GM18507 (cell line): Measurements from ENCODE around the gene PPBP.
"Not testable (repeated sequence)": the region's sequence is repeated elsewhere in the genome, so short reads cannot be mapped to it uniquely, and the experiment has no call there.

Source experiments
- DNase-seq: peaks from one replicate; pipeline ENCODE4 v3.0.0; 2011; ENCODE audit warnings: low read depth; ENCODE audit not compliant: insufficient read length; ENCODE audit errors: extremely low spot score
- FAIRE-seq: peaks from 2 replicates; lab custom pipeline; 2011; peaks lifted over from hg19 to GRCh38; lab: Jason Lieb, UNC

The PPBP gene

GRCh38 chr4:73959041-73959440 is 28.9 kb downstream of the PPBP start:
- not testable (repeated sequence) for FAIRE-seq, DNase-seq

GRCh38 chr4:73952352-73952751 is 35.6 kb downstream of the PPBP start:
- FAIRE-seq (no peak), DNase-seq (no peak)

DNA sequence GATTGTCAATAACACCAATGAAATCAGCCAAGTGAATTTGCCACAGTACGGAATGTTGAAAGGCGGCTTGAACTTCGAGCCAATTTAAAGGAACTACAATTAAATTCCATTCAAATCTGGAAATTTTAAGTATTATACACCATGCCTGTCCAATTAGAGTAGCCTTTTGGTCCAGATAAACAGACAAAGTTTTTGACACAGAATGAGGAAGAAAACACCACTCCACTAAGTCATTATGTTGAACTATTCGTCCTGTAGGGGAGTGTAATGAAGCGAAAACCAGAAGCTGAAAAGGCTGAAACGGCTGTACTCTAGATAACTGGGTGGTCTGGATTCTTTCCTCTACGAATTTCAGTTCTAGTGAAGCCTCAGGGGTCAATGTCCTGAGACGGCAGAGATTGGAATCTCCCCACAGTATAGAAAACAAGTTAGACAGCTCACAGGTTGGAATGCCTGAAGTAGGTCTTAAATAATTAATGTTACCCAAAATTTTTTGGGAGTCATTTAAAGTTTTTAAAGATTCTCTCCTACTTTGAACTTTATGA is 37.5 kb downstream of the PPBP start:
- not testable (repeated sequence) for DNase-seq, FAIRE-seq

- FAIRE-seq: no peak
Observed at GRCh38 chr4:73948990-73949706, 38.8 kb downstream of the PPBP start.

DNA sequence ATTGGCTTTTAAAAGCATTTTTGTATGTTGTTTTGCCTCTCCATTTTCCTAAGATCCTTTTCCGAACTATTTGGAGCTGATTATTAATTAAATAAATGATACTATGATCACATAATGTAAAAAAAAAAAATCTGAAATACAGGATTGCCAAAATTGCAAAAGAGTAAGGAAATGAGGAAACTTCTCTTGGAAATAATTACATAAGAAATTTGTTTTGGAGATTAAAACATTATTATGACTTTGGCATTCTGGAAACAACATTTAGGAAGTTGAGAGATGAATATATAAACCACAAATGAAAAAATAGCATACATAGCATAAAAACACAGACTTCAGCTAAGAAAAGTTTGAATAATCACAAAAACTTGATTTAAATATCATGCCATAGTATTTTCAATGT is 39.7 kb downstream of the PPBP start:
- DNase-seq (no peak), FAIRE-seq (no peak)

More at GRCh38 chr4:73948990-73949706, 38.8 kb downstream of the PPBP start:
- no peak for DNase-seq

DNA sequence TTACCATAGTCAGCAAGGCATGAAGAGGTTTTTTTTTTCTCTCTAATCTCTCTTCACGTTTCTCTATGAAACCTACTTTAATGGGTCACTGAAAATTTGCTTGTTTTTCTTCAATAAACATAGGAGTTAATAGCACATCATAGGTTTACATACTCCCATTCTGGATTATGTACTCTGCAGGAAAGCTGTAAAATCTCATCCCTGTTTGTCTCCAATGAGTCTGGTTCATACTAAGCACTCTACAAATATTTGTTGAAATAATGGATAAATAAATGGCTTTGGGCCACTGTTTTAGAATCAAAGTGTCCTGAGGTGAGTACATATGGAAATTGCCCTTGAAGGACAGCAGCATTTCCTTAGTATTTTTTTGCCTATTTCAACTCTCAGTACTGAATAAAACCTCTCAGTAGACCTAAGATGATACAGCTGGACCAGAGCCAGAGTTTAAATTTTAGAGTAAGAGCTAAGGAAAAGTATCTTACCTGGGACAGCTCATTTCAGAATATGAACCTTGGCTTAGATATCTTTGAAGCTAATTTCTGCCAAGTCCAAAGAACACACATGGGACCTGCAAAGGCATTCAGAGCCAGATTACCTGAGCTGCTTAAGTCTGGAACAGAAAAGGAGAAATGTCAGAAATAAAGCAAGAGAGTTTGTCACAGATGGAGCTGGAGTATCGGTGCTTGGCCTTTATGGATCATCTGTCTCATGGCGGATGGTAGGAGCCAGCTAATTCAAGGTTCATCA is 40.6 kb downstream of the PPBP start:
- FAIRE-seq (no peak), DNase-seq (no peak)

DNA sequence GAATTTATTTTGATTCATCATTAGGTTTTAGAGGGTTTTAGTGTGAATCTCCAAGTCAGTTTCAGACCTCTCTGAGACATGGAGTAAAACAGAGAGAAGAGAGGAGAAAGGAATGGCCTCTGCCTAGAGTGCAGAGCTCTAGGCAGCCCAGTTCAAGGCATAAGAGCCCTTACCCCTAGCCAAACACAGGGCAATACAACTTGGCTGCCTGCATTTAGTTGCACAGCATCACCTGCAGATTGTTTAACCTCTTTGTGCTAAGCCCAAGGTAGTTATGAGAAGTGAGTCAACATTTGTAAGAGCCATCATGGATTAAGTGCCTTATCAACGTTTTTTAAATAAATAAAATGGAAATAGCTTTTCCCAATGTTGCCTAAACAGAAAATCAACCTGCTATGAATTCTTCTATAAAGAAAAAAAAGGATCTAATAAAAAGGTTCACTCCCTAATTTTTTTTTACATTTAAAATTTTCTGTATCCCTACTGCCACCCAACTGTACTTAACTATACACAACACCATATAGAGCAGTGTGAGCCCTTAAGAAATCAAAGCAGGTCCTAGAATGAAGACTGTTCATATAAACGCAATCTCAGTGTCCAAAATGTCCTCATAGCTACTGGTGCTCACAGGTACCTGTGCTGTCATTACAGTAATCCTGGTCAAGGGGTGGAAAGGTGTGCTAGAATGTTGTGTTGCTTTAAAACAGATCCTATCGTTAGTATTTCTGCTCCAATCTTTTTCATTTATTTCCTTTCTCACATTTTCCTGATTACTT is 42.1 kb downstream of the PPBP start:
- no peak for FAIRE-seq
- DNase-seq: no peak

GRCh38 chr4:73945140-73945539 is 42.9 kb downstream of the PPBP start:
- FAIRE-seq (no peak), DNase-seq (no peak)

GRCh38 chr4:73944061-73944875 is 43.7 kb downstream of the PPBP start:
- DNase-seq: no peak
- no peak for FAIRE-seq

- FAIRE-seq: no peak
- DNase-seq: no peak
Observed at GRCh38 chr4:73943555-73943954, 44.4 kb downstream of the PPBP start.

DNA sequence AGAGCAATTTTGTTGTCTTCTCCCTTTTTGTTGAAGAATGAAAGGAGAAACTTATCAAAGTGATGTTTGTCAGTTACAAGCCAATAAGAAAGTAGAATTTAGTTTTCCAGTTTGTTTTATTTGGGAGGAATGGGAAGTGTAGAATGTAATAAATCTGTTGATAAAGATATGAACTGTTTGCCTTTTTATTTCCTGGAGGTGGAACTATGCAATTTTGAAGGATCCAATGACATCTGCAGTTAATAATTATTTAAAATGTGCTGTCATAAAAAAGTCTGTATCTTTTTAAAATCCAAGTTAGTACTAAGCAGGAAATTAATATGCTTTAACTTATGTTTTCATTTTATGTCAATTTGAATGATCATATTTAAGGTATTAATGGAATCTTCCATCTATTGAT is 51.0 kb downstream of the PPBP start:
- DNase-seq: no peak
- no peak for FAIRE-seq
